ENCODE data around the gene SPATA25.

The SPATA25 gene

GRCh38 chr20:45842169-45842812 lies 45.1 kb downstream of the SPATA25 start:
- no peaks in the 10 kb centered on the region for H3K9me3 ChIP-seq (ENCODE audit: control insufficient read depth, insufficient read depth, low read depth, low read length)
- H3K27ac ChIP-seq (ENCODE audit: low read depth, low read length): no peak overlapping the region
- H3K9ac ChIP-seq (ENCODE audit: low read length): no peak overlapping the region
- H3K27me3 ChIP-seq (ENCODE audit: control insufficient read depth, insufficient read depth, low read length): no peaks in the 10 kb centered on the region
- no peak overlapping the region for H3K4me3 ChIP-seq (ENCODE audit: low read depth, low read length)
- peaks cover 79% of the 10 kb centered on the region for H3K36me3 ChIP-seq (ENCODE audit: control insufficient read depth, insufficient read depth, low read length)
- no peaks in the 10 kb centered on the region for H3K4me1 ChIP-seq (ENCODE audit: control insufficient read depth, insufficient read depth, low read length)

GRCh38 chr20:45841407-45842129 lies 45.9 kb downstream of the SPATA25 start:
- Histone ChIP-seq H3K36me3 (ENCODE audit: control insufficient read depth, insufficient read depth, low read length) (peaks cover 77% of the 10 kb centered on the region), H3K27ac (ENCODE audit: low read depth, low read length) (no peak overlapping the region), H3K27me3 (ENCODE audit: control insufficient read depth, insufficient read depth, low read length) (no peaks in the 10 kb centered on the region), H3K9ac (ENCODE audit: low read length) (no peak overlapping the region), H3K4me3 (ENCODE audit: low read depth, low read length) (no peak overlapping the region), H3K4me1 (ENCODE audit: control insufficient read depth, insufficient read depth, low read length) (no peaks in the 10 kb centered on the region), H3K9me3 (ENCODE audit: control insufficient read depth, insufficient read depth, low read depth, low read length) (no peaks in the 10 kb centered on the region)

GRCh38 chr20:45840700-45841198 lies 46.7 kb downstream of the SPATA25 start:
- H3K9ac ChIP-seq (ENCODE audit: low read length): no peak overlapping the region
- peaks cover 74% of the 10 kb centered on the region for H3K36me3 ChIP-seq (ENCODE audit: control insufficient read depth, insufficient read depth, low read length)
- H3K4me3 ChIP-seq (ENCODE audit: low read depth, low read length): no peak overlapping the region
- peaks cover 2% of the 10 kb centered on the region; the same call in 1 of the 2 replicates for H3K4me1 ChIP-seq (ENCODE audit: control insufficient read depth, insufficient read depth, low read length)
- H3K27me3 ChIP-seq (ENCODE audit: control insufficient read depth, insufficient read depth, low read length): no peaks in the 10 kb centered on the region
- H3K27ac ChIP-seq (ENCODE audit: low read depth, low read length): no peak overlapping the region
- H3K9me3 ChIP-seq (ENCODE audit: control insufficient read depth, insufficient read depth, low read depth, low read length): no peaks in the 10 kb centered on the region

- H3K27me3 ChIP-seq (ENCODE audit: control insufficient read depth, insufficient read depth, low read length): no peaks in the 10 kb centered on the region
- no peak overlapping the region for H3K9ac ChIP-seq (ENCODE audit: low read length)
- peaks cover 22% of the 10 kb centered on the region for H3K4me1 ChIP-seq (ENCODE audit: control insufficient read depth, insufficient read depth, low read length)
- H3K4me3 ChIP-seq (ENCODE audit: low read depth, low read length): no peak overlapping the region
- no peaks in the 10 kb centered on the region for H3K9me3 ChIP-seq (ENCODE audit: control insufficient read depth, insufficient read depth, low read depth, low read length)
- no peak overlapping the region for H3K27ac ChIP-seq (ENCODE audit: low read depth, low read length)
- peaks cover 44% of the 10 kb centered on the region for H3K36me3 ChIP-seq (ENCODE audit: control insufficient read depth, insufficient read depth, low read length)
These were observed 50.6 kb downstream of the SPATA25 start for GRCh38 chr20:45836841-45837240.

Data from HUES6 (cell line).